PC-9 (cell line): Measurements from ENCODE around the gene ARSJ. TPM values are rescaled to one million over a fixed set of nuclear protein-coding genes. Genes with fewer than 3 reads are reported as not detected.

Experiments
- BruUV-seq: library from RNA; stranded (reverse); fragments of 400-500 nt; replicated peaks from 2 replicates; lab custom pipeline; 2021; lab: Mats Ljungman, UMichigan
- CTCF ChIA-PET: fragments of 300-600 bp; sonication (Branson Sonifier 250); formaldehyde crosslinking; loops from one replicate; lab custom pipeline; 2022; ENCODE audit warnings: antibody characterized with exemption; lab: Charles Lee
- POLR2A ChIA-PET: fragments of 300-600 bp; sonication (Branson Sonifier 250); formaldehyde crosslinking; loops from one replicate; lab custom pipeline; 2022; ENCODE audit warnings: antibody characterized with exemption; ENCODE audit not compliant: unreplicated experiment; lab: Charles Lee
- DNase-seq, 2 experiments: peaks; one replicate each; pipeline versions ENCODE4 v3.0.0 to v3.0.0-alpha.2; 2015 to 2022; ENCODE audit warnings: mixed read lengths in 1 of 2
- H2AFZ ChIP-seq: fragments of 200-600 bp; sonication (generic); 2 replicates; pipeline ENCODE4 v1.8.1; 2017; ENCODE audit warnings: antibody characterized with exemption
- H3F3A ChIP-seq: fragments of 200-600 bp; sonication (generic); 2 replicates; pipeline ENCODE4 v1.8.1; 2017; ENCODE audit warnings: antibody characterized with exemption, mild to moderate bottlenecking, low read depth; ENCODE audit not compliant: insufficient read depth
- H3K27ac ChIP-seq: fragments of 200-600 bp; sonication (generic); 2 replicates; pipeline ENCODE4 v1.6.1; 2016; ENCODE audit warnings: mixed run types
- H3K27me3 ChIP-seq: fragments of 200-600 bp; sonication (generic); 2 replicates; pipeline ENCODE4 v1.6.1; 2016; ENCODE audit warnings: low read depth, mixed run types; ENCODE audit not compliant: insufficient read depth
- H3K36me3 ChIP-seq: fragments of 200-600 bp; sonication (generic); 2 replicates; pipeline ENCODE4 v1.6.1; 2016; ENCODE audit warnings: low read depth, mixed run types
- H3K4me1 ChIP-seq: fragments of 200-600 bp; sonication (generic); replicated peaks from 2 replicates; pipeline ENCODE4 v1.6.1; 2016; ENCODE audit warnings: mixed run types; ENCODE audit not compliant: insufficient read depth
- H3K4me2 ChIP-seq: fragments of 200-600 bp; sonication (generic); 2 replicates; pipeline ENCODE4 v1.6.1; 2017; ENCODE audit warnings: mixed run types
- H3K4me3 ChIP-seq: fragments of 200-600 bp; sonication (generic); 2 replicates; pipeline ENCODE4 v1.6.1; 2016; ENCODE audit warnings: mixed run types
- H3K79me2 ChIP-seq: fragments of 200-600 bp; sonication (generic); 2 replicates; pipeline ENCODE4 v1.6.1; 2017; ENCODE audit warnings: low read depth, mixed run types
- H3K9me2 ChIP-seq: fragments of 200-600 bp; sonication (generic); 2 replicates; pipeline ENCODE4 v1.8.1; 2017; ENCODE audit warnings: mild to moderate bottlenecking; ENCODE audit not compliant: insufficient read depth
- H3K9me3 ChIP-seq: fragments of 200-600 bp; sonication (generic); 2 replicates; pipeline ENCODE4 v1.8.1; 2016; ENCODE audit warnings: low read depth; ENCODE audit not compliant: insufficient read depth
- H4K20me1 ChIP-seq: fragments of 200-600 bp; sonication (generic); 2 replicates; pipeline ENCODE4 v1.8.1; 2017; ENCODE audit not compliant: insufficient read depth
- CTCF ChIP-seq: fragments of 200-600 bp; sonication (generic); conservative IDR thresholded peaks from 2 replicates; pipeline ENCODE4 v1.6.1; 2017; ENCODE audit warnings: mixed run types, antibody characterized with exemption, mild to moderate bottlenecking, moderate library complexity
- EZH2 ChIP-seq: fragments of 200-600 bp; sonication (generic); IDR thresholded peaks from 2 replicates; pipeline ENCODE4 v1.8.0; 2017; ENCODE audit warnings: antibody characterized with exemption, low read depth
- intact Hi-C: fragments of 100-400 bp; cut with micrococcal nuclease; formaldehyde crosslinking; loops from one replicate; pipeline ENCODE4 v1.10.0; 2022; ENCODE audit not compliant: unreplicated experiment
- total RNA-seq: library from RNA; stranded (reverse); gene quantifications from 2 replicates; pipeline ENCODE4 v1.2.3, GENCODE V29; 2021

Gene ARSJ
- total RNA-seq, 1 experiment from 2014 or later = 0.55 TPM

DNA sequence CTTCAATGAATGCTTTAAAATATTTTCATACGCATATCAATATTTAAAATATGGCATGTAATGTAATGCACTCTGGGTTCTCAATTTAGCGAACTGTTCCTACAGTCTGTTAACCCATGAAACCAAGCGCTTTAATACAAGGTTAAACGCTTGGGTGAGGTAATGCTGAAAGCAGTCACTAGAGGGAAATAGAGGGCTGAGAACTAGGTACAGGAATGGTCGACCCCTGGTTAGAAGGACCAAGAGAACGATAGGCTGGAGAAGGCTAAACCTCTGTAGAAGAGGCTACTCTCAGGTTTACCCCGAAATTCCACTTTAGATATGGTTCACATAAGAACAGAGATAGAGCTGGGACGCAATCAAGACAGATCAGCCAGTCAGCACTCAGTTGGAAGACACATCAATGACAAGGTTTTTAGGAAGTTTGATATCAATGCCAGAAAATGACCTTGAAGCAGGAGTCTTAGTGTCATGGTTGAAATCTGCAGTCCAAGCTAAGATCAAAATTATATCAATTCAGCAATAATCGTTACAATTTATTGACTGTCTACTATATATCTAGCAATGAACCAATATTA, 26.9 kb downstream of the ARSJ start:
- ChIA-PET CTCF (no interaction called here), POLR2A (no interaction called here)
- Histone ChIP-seq H3K9me3 (no peaks in the 10 kb centered on the region), H3F3A (no peaks in the 10 kb centered on the region), H3K27ac (no peak overlapping the region), H2AFZ (no peak overlapping the region), H3K9me2 (no peaks in the 10 kb centered on the region), H3K79me2 (no peaks in the 10 kb centered on the region), H3K4me1 (no peaks in the 10 kb centered on the region), H3K27me3 (no peaks in the 10 kb centered on the region), H4K20me1 (no peaks in the 10 kb centered on the region), H3K4me2 (no peak overlapping the region), H3K36me3 (no peaks in the 10 kb centered on the region), H3K4me3 (no peak overlapping the region)
- intact Hi-C loops = loop anchor here (10.0 kb wide), 2 partner anchors 122 to 232 kb away; no protein-coding TSS in a partner anchor
- BruUV-seq = no TSS peak
- TF ChIP-seq EZH2 = no peak
- peak; percentile 57 for TF ChIP-seq CTCF
- no peak for DNase-seq

- H3K9me3 ChIP-seq = no peaks in the 10 kb centered on the region
- H3K4me2 ChIP-seq = no peak overlapping the region
- H3K79me2 ChIP-seq = no peaks in the 10 kb centered on the region
- no peak overlapping the region for H3K4me3 ChIP-seq
- CTCF ChIA-PET = interaction anchor here (0.9 kb wide), 1 partner anchor 427 kb away, joined by 4 read pairs; no protein-coding TSS in a partner anchor
- BruUV-seq = no TSS peak
- intact Hi-C loops = loop anchor here (10.0 kb wide), 2 partner anchors 124 to 234 kb away; no protein-coding TSS in a partner anchor
- no peak for TF ChIP-seq CTCF
- no peak for TF ChIP-seq EZH2
- no peaks in the 10 kb centered on the region for H4K20me1 ChIP-seq
- no peaks in the 10 kb centered on the region for H3K27me3 ChIP-seq
- no peaks in the 10 kb centered on the region for H3K9me2 ChIP-seq
- DNase-seq = no peak
- no peaks in the 10 kb centered on the region for H3F3A ChIP-seq
- no peaks in the 10 kb centered on the region for H3K36me3 ChIP-seq
- H3K27ac ChIP-seq = no peak overlapping the region
- POLR2A ChIA-PET = no interaction called here
- no peaks in the 10 kb centered on the region for H3K4me1 ChIP-seq
- H2AFZ ChIP-seq = no peak overlapping the region
Measured at GRCh38 chr4:113951263-113951662, 28.2 kb downstream of the ARSJ start.

- no peak for TF ChIP-seq CTCF
- TF ChIP-seq EZH2 = no peak
- H3K27me3 ChIP-seq = no peaks in the 10 kb centered on the region
- H3K79me2 ChIP-seq = no peaks in the 10 kb centered on the region
- no peaks in the 10 kb centered on the region for H3K36me3 ChIP-seq
- no TSS peak for BruUV-seq
- ChIA-PET POLR2A (no interaction called here), CTCF (interaction anchor here (0.6 kb wide), 1 partner anchor 10 kb away, joined by 5 read pairs; no protein-coding TSS in a partner anchor)
- no peaks in the 10 kb centered on the region for H3K9me2 ChIP-seq
- no peaks in the 10 kb centered on the region for H3K4me1 ChIP-seq
- H4K20me1 ChIP-seq = no peaks in the 10 kb centered on the region
- H3F3A ChIP-seq = no peaks in the 10 kb centered on the region
- no peaks in the 10 kb centered on the region for H3K9me3 ChIP-seq
- intact Hi-C loops = loop anchor here (10.0 kb wide), 2 partner anchors 125 to 235 kb away; no protein-coding TSS in a partner anchor
- H3K4me2 ChIP-seq = no peak overlapping the region
- no peak for DNase-seq
- H3K4me3 ChIP-seq = no peak overlapping the region
- H3K27ac ChIP-seq = no peak overlapping the region
- no peak overlapping the region for H2AFZ ChIP-seq
Measured at GRCh38 chr4:113950207-113950606, 29.2 kb downstream of the ARSJ start.
